ENCODE measurements around the gene LEF1. TPM values are rescaled to one million over a fixed set of nuclear protein-coding genes. Genes with fewer than 3 reads are reported as not detected.
A peak's percentile ranks its signal among the peaks of the same experiment; 100 is the strongest.

LEF1 gene
- not detected for polyA plus RNA-seq (2012; ENCODE audit: insufficient read depth, insufficient read length, low read depth)

GRCh38 chr4:108168671-108169523, at the start of gene LEF1:
LEF1 (minus strand) TSS chr4:108168932; CDS start chr4:108167767, 1,165 bp downstream.
- Histone ChIP-seq H3K27me3 (peaks cover 98% of the 10 kb centered on the region), H3K4me3 (ENCODE audit: low read depth, low read length) (peak within 1 kb of the TSS; percentile 46), H3K36me3 (no peaks in the 10 kb centered on the region), H3K9me3 (no peaks in the 10 kb centered on the region), H3K4me1 (no peaks in the 10 kb centered on the region)
- TF ChIP-seq CTCF (IDR thresholded peaks at IDR 0.05; ENCODE audit: low read depth, low read length), result no peak
- DNase-seq, result peak; percentile 45

GRCh38 chr4:108216510-108216909, 47.8 kb upstream of the LEF1 start:
- no peak for TF ChIP-seq CTCF (IDR thresholded peaks at IDR 0.05; ENCODE audit: low read depth, low read length)
- DNase-seq, result no peak

GRCh38 chr4:108215055-108215454, 46.3 kb upstream of the LEF1 start:
- H3K9me3 ChIP-seq, result no peaks in the 10 kb centered on the region; the same call in 1 of the 2 replicates
- H3K4me1 ChIP-seq, result no peaks in the 10 kb centered on the region
- no peak overlapping the region for H3K4me3 ChIP-seq (ENCODE audit: low read depth, low read length)
- no peaks in the 10 kb centered on the region for H3K27me3 ChIP-seq
- H3K36me3 ChIP-seq, result no peaks in the 10 kb centered on the region
- TF ChIP-seq CTCF (IDR thresholded peaks at IDR 0.05; ENCODE audit: low read depth, low read length), result no peak
- DNase-seq, result no peak

More at GRCh38 chr4:108216510-108216909, 47.8 kb upstream of the LEF1 start:
- no peaks in the 10 kb centered on the region; the same call in 1 of the 2 replicates for H3K9me3 ChIP-seq
- H3K4me1 ChIP-seq, result no peaks in the 10 kb centered on the region
- no peaks in the 10 kb centered on the region for H3K36me3 ChIP-seq
- no peak overlapping the region for H3K4me3 ChIP-seq (ENCODE audit: low read depth, low read length)
- H3K27me3 ChIP-seq, result no peaks in the 10 kb centered on the region

GRCh38 chr4:108213723-108214122, 45.0 kb upstream of the LEF1 start:
- no peak for DNase-seq
- no peaks in the 10 kb centered on the region for H3K36me3 ChIP-seq
- no peaks in the 10 kb centered on the region; the same call in 1 of the 2 replicates for H3K9me3 ChIP-seq
- H3K4me1 ChIP-seq, result no peaks in the 10 kb centered on the region
- H3K4me3 ChIP-seq (ENCODE audit: low read depth, low read length), result no peak overlapping the region
- no peak for TF ChIP-seq CTCF (IDR thresholded peaks at IDR 0.05; ENCODE audit: low read depth, low read length)
- no peaks in the 10 kb centered on the region for H3K27me3 ChIP-seq

- H3K4me3 ChIP-seq (ENCODE audit: low read depth, low read length), result no peak overlapping the region
- H3K4me1 ChIP-seq, result no peaks in the 10 kb centered on the region
- DNase-seq, result no peak
- H3K36me3 ChIP-seq, result no peaks in the 10 kb centered on the region
- TF ChIP-seq CTCF (IDR thresholded peaks at IDR 0.05; ENCODE audit: low read depth, low read length), result no peak
- no peaks in the 10 kb centered on the region for H3K27me3 ChIP-seq
- H3K9me3 ChIP-seq, result no peaks in the 10 kb centered on the region; the same call in 1 of the 2 replicates
Measured at GRCh38 chr4:108213308-108213707, 44.6 kb upstream of the LEF1 start.

Data from BE2C (cell line).